NCI-H1048 (cell line): ENCODE data around the gene FYTTD1.

Source experiments
- DNase-seq: peaks from one replicate; lab custom pipeline; 2025; lab: John Stamatoyannopoulos, UW

FYTTD1 gene

GRCh38 chr3:197793247-197793646, 43.6 kb downstream of the FYTTD1 start:
- DNase-seq: no peak

- DNase-seq: no peak
Observed at GRCh38 chr3:197794115-197794514, 44.4 kb downstream of the FYTTD1 start.

GRCh38 chr3:197795200-197795599, 45.5 kb downstream of the FYTTD1 start:
- no peak for DNase-seq

- DNase-seq: no peak
Observed at GRCh38 chr3:197796087-197796486, 46.4 kb downstream of the FYTTD1 start.

GRCh38 chr3:197798863-197799262, 49.2 kb downstream of the FYTTD1 start:
- DNase-seq: no peak

- no peak for DNase-seq
Observed at GRCh38 chr3:197800379-197800778, 50.7 kb downstream of the FYTTD1 start.

GRCh38 chr3:197801891-197802778, 52.5 kb downstream of the FYTTD1 start:
- DNase-seq: no peak

GRCh38 chr3:197802779-197803459, 53.2 kb downstream of the FYTTD1 start:
- DNase-seq: no peak

- DNase-seq: no peak
Observed at GRCh38 chr3:197804511-197804910, 54.8 kb downstream of the FYTTD1 start.

GRCh38 chr3:197807969-197808587, 58.4 kb downstream of the FYTTD1 start:
- DNase-seq: no peak

GRCh38 chr3:197809356-197810020, 59.8 kb downstream of the FYTTD1 start:
- no peak for DNase-seq

- DNase-seq: no peak
Observed at GRCh38 chr3:197810901-197811300, 61.2 kb downstream of the FYTTD1 start.

- DNase-seq: peak; percentile 32
Observed at GRCh38 chr3:197811343-197811742, 61.7 kb downstream of the FYTTD1 start.

GRCh38 chr3:197814372-197814771, 64.7 kb downstream of the FYTTD1 start:
- DNase-seq: no peak

GRCh38 chr3:197820550-197821335, 71.1 kb downstream of the FYTTD1 start:
- no peak for DNase-seq

- no peak for DNase-seq
Observed at GRCh38 chr3:197829397-197830045, 79.8 kb downstream of the FYTTD1 start.

GRCh38 chr3:197830308-197830966, 80.8 kb downstream of the FYTTD1 start:
- DNase-seq: no peak

- DNase-seq: no peak
Observed at GRCh38 chr3:197830967-197831313, 81.3 kb downstream of the FYTTD1 start.

- DNase-seq: no peak
Observed at GRCh38 chr3:197833930-197834715, 84.4 kb downstream of the FYTTD1 start.

GRCh38 chr3:197835509-197835908, 85.8 kb downstream of the FYTTD1 start:
- DNase-seq: no peak
